Stimulated activated CD4-positive, alpha-beta T cell treated with anti-CD3 and anti-CD28 coated beads, Interleukin-15, amount 100 ng/mL, for 1 hour (primary cell): Measurements from ENCODE around the gene FEZ2.

Experiments
- DNase-seq, 2 donors: peaks; one replicate each; pipeline ENCODE4 v3.0.0-alpha.2; 2020; ENCODE audit warnings: low read depth in 1 of 2, low spot score in 1 of 2

The FEZ2 gene

GRCh38 chr2:36534275-36534799 lies 63.6 kb downstream of the FEZ2 start:
- DNase-seq = no peak

GRCh38 chr2:36530983-36531354 lies 67.0 kb downstream of the FEZ2 start:
- DNase-seq = no peak

- no peak for DNase-seq
Observed at GRCh38 chr2:36530178-36530982, 67.6 kb downstream of the FEZ2 start.

GRCh38 chr2:36528766-36529392 lies 69.1 kb downstream of the FEZ2 start:
- no peak for DNase-seq

GRCh38 chr2:36528274-36528673 lies 69.7 kb downstream of the FEZ2 start:
- no peak for DNase-seq

- no peak for DNase-seq
Observed at GRCh38 chr2:36526226-36526625, 71.7 kb downstream of the FEZ2 start.

- DNase-seq = no peak
Observed at GRCh38 chr2:36525245-36525644, 72.7 kb downstream of the FEZ2 start.

- no peak for DNase-seq
Observed at GRCh38 chr2:36523153-36523552, 74.8 kb downstream of the FEZ2 start.

- no peak for DNase-seq
Observed at GRCh38 chr2:36520431-36520830, 77.5 kb downstream of the FEZ2 start.

- DNase-seq = no peak
Observed at GRCh38 chr2:36516136-36516870, 81.7 kb downstream of the FEZ2 start.

- no peak for DNase-seq
Observed at GRCh38 chr2:36515538-36515937, 82.4 kb downstream of the FEZ2 start.

GRCh38 chr2:36513661-36514060 lies 84.3 kb downstream of the FEZ2 start:
- no peak for DNase-seq

- no peak for DNase-seq
Observed at GRCh38 chr2:36512705-36513104, 85.3 kb downstream of the FEZ2 start.

- no peak for DNase-seq
Observed at GRCh38 chr2:36511858-36512603, 85.9 kb downstream of the FEZ2 start.

GRCh38 chr2:36509075-36509474 lies 88.9 kb downstream of the FEZ2 start:
- no peak for DNase-seq

- DNase-seq = peak in 1 of 2 donors; percentile 0
Observed at GRCh38 chr2:36507408-36507812, 90.6 kb downstream of the FEZ2 start.
